Measurements from ENCODE around the gene SLC2A9. TPM values are rescaled to one million over a fixed set of nuclear protein-coding genes. Genes with fewer than 3 reads are reported as not detected.

Gene SLC2A9
- total RNA-seq, 1 donor from 2014 or later, result 6.2 TPM

DNA sequence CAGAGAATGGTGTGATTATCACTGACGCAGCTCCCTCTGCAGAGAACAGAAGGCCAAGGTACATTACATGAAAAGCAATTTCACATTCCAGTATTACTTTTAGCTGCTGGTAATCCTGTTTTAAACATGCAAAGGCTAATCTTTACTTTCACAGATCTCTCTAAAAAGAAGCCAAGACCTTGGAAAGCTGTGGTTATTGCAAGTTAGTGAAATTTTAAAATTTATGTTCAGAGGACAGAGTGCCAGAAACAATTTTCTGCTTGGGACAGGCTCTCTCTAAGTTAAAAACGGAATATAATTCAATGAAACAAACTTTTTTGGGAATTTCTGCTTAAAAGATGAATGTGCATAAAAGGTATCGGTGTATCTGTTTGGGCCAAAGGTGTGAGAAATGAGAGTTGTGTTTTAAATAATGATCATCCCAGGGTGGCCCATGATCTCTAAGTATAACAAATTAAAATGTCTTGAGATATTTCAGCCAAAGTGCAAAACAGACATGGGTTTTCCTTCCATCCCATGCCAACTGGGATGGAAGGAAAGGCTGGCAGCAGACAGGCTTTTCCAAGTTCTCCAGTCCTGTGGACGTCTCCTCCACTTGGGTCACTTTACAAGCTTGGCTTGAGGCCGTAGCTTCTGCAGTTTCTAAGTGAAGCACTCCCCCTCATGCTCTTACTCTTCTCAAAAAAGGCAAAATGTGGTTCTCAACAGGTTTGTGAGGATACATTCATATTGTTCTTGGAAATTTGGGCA lies 121.8 kb downstream of the SLC2A9 start:
- TF ChIP-seq CTCF (IDR thresholded peaks at IDR 0.05), result no peak
- Histone ChIP-seq H3K27me3 (no peaks in the 10 kb centered on the region), H3K4me3 (no peak overlapping the region), H3K9me3 (no peaks in the 10 kb centered on the region), H3K36me3 (no peaks in the 10 kb centered on the region), H3K4me1 (no peaks in the 10 kb centered on the region), H3K27ac (no peak overlapping the region)
- no peak for DNase-seq (ENCODE audit: low spot score in 2 of 2)
- intact Hi-C loops (cut with DNase I), result no loop called here

GRCh38 chr4:9898596-9899305 lies 122.5 kb downstream of the SLC2A9 start:
- Histone ChIP-seq H3K4me1 (no peaks in the 10 kb centered on the region), H3K4me3 (no peak overlapping the region), H3K27ac (no peak overlapping the region), H3K9me3 (no peaks in the 10 kb centered on the region), H3K36me3 (no peaks in the 10 kb centered on the region), H3K27me3 (no peaks in the 10 kb centered on the region)
- TF ChIP-seq CTCF (IDR thresholded peaks at IDR 0.05), result peak in 1 of 3 experiments; percentile 16
- intact Hi-C loops (cut with DNase I), result no loop called here
- no peak for DNase-seq (ENCODE audit: low spot score in 2 of 2)

GRCh38 chr4:9895333-9895705 lies 126.0 kb downstream of the SLC2A9 start:
- no peaks in the 10 kb centered on the region for H3K9me3 ChIP-seq
- H3K4me3 ChIP-seq, result no peak overlapping the region
- H3K36me3 ChIP-seq, result no peaks in the 10 kb centered on the region
- TF ChIP-seq CTCF (IDR thresholded peaks at IDR 0.05), result no peak
- intact Hi-C loops (cut with DNase I), result no loop called here
- DNase-seq (ENCODE audit: low spot score in 2 of 2), result no peak
- H3K27ac ChIP-seq, result no peak overlapping the region
- no peaks in the 10 kb centered on the region for H3K4me1 ChIP-seq
- H3K27me3 ChIP-seq, result no peaks in the 10 kb centered on the region

DNA sequence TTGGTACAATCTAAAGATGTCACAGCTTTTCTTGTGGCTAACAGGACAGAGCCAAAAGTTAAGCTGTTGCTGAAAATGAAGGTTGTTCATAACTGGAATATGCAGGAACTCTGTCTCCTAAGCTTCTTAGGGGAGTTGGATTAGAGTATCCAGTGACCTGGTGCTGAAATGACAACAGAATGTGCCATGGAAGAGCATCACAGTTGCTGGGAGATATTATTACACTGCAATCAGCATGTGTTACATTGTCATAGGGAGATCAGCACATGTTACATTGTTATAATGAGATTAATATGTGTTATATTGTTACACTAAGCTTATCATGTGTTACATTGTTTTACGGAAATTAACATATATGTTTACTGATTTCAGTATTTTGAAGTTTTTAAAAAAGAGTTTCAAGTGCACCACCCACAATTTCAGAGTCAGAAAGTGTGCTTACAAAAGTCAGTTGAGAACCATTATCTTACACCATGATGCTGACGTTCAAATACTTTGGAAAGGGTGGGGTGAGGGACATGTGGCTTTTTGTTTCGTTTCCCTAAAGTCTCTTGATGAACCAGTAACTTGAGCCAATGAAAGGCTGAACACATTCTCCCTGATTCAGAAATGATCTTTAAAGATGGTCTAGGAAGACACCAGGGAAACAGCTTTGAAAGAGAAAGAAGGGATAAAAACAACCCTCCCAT lies 126.5 kb downstream of the SLC2A9 start:
- Histone ChIP-seq H3K36me3 (no peaks in the 10 kb centered on the region), H3K4me3 (no peak overlapping the region), H3K4me1 (no peaks in the 10 kb centered on the region), H3K27me3 (no peaks in the 10 kb centered on the region), H3K27ac (no peak overlapping the region), H3K9me3 (no peaks in the 10 kb centered on the region)
- no peak for DNase-seq (ENCODE audit: low spot score in 2 of 2)
- intact Hi-C loops (cut with DNase I), result no loop called here
- TF ChIP-seq CTCF (IDR thresholded peaks at IDR 0.05), result no peak

GRCh38 chr4:9893329-9894108 lies 127.8 kb downstream of the SLC2A9 start:
- no peak overlapping the region for H3K4me3 ChIP-seq
- H3K27me3 ChIP-seq, result no peaks in the 10 kb centered on the region
- no peaks in the 10 kb centered on the region for H3K9me3 ChIP-seq
- no peak for DNase-seq (ENCODE audit: low spot score in 2 of 2)
- H3K36me3 ChIP-seq, result no peaks in the 10 kb centered on the region
- intact Hi-C loops (cut with DNase I), result no loop called here
- no peaks in the 10 kb centered on the region for H3K4me1 ChIP-seq
- no peak for TF ChIP-seq CTCF (IDR thresholded peaks at IDR 0.05)
- H3K27ac ChIP-seq, result no peak overlapping the region
